M059J (cell line): ENCODE measurements around the gene USP6NL. TPM values are rescaled to one million over a fixed set of nuclear protein-coding genes. Genes with fewer than 3 reads are reported as not detected.

Experiments used
- DNase-seq: peaks from one replicate; pipeline ENCODE4 v3.0.0-alpha.2; 2012; ENCODE audit warnings: low read depth
- total RNA-seq: library from RNA; depleted of rRNA; stranded (reverse); fragments of >200 nt; shearing (Covaris generic); gene quantifications from 2 replicates; pipeline ENCODE4 v1.2.3, GENCODE V29; 2014

USP6NL gene
- total RNA-seq, 1 experiment from 2014 or later = 7.9 TPM

DNA sequence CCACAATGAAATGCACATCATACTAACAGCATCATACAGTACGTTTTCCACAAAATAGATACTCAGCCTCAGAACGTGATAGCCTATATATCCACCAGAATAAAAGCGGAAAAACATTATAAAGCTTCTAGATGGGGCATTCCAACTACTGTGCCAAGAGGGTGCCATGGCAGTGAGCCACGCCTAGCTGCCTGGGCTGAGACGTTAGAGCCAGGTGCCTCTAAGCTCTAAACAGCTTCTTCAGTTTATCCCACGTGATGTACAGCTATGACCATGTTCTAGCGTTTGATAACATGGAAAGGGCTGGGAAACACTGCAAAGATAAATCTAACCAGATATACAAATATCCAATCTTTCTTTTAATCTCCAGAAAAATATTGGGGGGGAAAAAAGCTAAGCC lies 17.8 kb downstream of the USP6NL start:
- no peak for DNase-seq

- DNase-seq = no peak
Measured at GRCh38 chr10:11589738-11590137, 21.7 kb downstream of the USP6NL start.

DNA sequence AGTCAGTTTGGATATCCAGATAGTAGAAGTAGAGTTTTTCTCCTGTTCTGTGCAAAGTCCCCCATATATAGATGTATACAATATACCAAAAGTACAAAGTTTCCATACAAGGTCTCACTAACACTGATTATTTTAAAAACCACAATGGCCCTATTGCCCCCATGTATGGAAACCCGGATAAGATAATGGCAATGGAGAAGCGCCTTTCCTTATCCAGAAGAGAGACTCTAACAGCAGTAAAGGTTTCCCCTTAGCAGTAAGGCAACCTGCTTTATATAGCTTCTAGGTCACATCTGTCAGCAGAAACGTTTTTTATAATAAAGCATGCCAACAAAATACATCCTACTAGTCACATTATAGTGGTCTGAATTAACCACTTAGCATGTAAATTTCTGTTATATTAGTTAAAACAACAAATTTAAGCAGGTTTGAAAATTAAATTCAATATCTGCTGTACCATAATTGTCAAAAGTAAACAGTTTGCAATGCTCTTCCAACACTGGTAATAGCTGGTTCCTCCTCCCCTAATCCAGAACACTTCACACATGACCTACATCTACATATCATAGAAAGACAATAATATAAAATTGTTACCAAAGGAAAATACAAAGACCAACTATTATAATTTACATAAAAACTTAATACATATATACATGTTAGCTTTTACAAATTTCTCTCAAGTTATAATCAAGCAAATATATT lies 22.4 kb downstream of the USP6NL start:
- DNase-seq = no peak

- DNase-seq = no peak
Measured at GRCh38 chr10:11587722-11588259, 23.7 kb downstream of the USP6NL start.

DNA sequence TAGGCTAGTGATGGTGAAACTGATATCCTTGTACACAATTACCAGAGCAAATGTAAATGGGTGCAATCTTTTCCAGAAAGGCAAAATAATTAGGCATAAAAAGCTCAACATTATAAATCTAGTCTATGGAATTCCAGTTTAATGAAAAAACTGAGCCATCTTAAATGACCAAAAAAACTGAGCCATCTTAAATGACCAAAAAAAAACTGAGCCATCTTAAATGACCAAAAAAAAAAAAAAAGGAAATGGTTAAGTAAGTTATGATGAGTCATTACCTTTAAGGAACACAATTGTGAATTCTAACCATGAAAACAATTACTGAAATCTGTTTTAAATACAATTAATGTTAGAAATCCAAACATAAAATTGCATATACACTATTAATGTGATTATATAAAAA lies 25.3 kb downstream of the USP6NL start:
- no peak for DNase-seq

DNA sequence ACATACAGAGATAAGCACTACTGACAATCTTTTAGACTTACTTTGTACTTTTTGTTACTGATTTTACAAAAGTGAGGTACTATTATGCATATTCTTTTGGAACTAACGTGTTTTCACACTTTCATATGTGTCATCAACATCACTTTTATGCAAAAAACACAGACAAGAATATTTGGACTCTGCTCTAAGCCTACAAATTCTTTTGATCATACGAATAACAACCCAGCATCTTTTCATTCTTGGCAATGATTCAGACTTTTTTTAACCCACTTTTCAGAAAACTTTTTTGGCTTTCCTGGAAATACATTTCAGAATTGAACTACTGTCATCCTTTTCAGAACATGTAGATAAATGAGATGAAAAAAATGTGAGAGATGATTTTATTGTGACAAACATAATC lies 30.2 kb downstream of the USP6NL start:
- no peak for DNase-seq

- no peak for DNase-seq
Measured at GRCh38 chr10:11579885-11580284, 31.6 kb downstream of the USP6NL start.

- no peak for DNase-seq
Measured at GRCh38 chr10:11578802-11579255, 32.6 kb downstream of the USP6NL start.

GRCh38 chr10:11576092-11576809 lies 35.2 kb downstream of the USP6NL start:
- no peak for DNase-seq

- DNase-seq = no peak
Measured at GRCh38 chr10:11573497-11573896, 38.0 kb downstream of the USP6NL start.

DNA sequence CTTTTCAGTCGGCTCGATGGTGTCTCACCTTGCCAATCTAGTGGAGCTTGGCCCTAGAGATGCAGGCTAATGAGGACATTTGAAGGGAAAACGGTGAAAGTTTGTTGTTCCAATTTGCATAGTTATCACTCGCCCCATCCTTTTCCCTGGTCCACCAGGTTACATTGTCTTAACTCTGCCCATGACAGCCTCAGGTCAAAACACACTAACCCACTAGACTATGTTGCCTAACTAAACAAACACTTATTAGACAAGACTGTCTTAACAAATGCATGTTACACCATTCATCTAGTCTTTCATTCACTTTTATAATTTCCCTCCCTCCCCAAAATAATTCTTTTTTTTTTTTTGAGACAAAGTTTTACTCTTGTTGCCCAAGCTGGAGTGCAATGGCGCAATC lies 40.7 kb downstream of the USP6NL start:
- DNase-seq = no peak

GRCh38 chr10:11569471-11569870 lies 42.0 kb downstream of the USP6NL start:
- DNase-seq = no peak

- no peak for DNase-seq
Measured at GRCh38 chr10:11568578-11568977, 42.9 kb downstream of the USP6NL start.

DNA sequence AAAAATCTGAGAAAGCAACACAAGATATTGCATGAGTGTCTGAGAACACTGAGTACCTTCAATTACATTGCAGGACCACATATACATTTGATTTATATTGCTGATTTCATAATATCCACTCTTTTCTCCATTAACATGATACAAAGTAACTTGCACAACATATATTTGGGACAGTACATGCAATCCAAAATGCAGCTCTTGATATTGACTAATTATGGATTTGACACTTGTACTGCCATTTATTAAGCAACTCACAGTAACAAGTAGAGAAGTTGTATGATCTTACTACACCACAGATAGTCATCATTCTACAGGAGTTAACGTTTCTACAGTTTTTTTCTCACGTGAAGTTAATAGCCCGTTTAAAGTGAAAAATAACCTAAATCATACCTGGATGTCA lies 46.7 kb downstream of the USP6NL start:
- DNase-seq = no peak

- DNase-seq = no peak
Measured at GRCh38 chr10:11563936-11564335, 47.5 kb downstream of the USP6NL start.

DNA sequence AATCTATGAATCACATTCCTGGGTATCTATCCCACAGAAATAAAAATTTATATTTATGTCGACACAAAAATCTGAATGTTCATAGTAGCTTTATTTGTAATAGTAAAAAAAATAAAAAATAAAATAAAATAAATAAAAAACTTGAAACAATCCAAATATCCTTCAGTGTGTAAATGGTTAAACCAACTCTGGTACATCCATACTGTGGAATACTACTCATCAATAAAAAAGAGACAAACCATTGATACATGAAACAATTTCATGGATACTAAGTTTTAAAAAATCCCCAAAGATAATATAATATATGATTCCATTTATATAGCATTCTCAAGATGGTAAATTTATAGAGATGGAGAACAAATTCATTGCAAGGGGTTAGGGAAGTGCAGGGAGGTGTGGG lies 48.6 kb downstream of the USP6NL start:
- no peak for DNase-seq

DNA sequence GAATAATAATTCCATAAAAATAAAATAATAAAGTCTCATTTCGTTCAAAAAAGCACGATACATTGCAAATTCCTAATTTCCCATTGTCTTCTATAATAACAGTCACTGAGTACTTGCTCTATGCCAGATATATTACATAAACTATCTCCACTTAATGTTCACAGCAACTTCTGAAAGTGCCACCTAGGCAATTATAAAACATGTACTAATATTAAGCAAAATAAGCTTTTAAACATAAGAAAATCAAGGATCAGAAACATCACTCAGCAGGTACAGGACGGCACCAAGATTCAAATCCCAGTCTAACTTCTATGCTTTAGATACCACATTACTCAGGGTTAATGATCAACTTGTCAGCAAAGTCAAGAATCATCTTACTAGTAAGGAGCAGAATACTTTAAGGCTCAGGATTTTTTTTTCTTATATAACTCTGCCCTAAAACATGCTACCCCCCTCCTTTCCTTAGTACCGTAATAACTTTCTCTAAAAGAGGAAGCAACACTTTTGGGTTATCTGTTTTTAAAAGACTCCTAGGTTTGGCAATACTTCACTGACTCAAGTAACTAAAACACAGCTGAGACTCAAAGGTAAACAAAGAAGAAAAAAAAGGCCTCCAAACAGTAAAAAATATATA lies 51.3 kb downstream of the USP6NL start:
- DNase-seq = no peak

DNA sequence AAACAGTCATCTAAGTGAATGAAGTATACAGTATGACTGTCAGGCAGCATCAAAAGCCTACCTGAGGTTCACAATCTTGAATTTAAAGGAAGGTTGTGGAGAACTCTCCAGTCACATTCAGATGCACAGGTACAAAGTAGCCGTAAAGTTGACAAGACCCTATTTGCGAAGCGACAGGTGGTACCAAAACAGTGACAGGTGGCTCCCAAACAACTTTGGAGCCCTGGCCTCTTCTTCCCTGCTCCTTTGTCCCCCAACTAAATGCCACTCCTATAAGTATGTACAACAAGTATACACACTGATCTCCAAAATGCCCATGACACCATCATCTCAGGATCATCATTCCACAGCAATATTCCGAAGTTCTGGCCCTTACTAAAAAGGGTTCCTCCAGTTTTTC lies 53.5 kb downstream of the USP6NL start:
- DNase-seq = no peak

GRCh38 chr10:11557513-11557912 lies 53.9 kb downstream of the USP6NL start:
- no peak for DNase-seq

GRCh38 chr10:11555556-11555955 lies 55.9 kb downstream of the USP6NL start:
- DNase-seq = no peak

DNA sequence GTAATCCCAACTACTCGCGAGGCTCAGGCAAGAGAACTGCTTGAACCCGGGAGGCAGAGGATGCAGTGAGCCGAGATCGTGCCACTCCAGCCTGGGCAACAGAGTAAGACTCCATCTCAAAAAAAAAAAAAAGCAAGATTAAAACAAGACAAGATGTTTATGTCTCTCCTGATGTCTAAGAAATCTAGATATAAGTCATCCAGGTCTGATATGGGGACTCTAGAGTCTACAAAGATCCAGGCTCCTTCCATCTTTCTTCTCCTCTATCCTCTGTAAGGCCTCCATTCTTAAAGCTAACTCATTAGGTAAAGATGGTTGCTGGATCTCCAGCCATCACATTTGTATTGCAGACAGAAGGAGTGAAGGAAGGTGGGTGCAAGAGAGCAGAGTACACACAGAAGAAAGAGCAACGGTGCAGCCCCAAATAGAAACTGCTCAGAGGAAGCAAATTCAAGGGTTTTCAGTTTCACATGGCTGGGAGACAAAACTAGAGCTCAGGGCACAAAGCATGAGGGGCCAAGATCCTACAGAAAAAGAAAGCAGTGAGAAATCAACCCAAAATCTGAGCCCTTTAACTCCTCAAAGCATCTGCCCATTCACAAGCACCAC lies 57.6 kb downstream of the USP6NL start:
- DNase-seq = no peak

- peak; percentile 83 for DNase-seq
Measured at GRCh38 chr10:11551916-11552602, 59.4 kb downstream of the USP6NL start.
